EH (cell line): Measurements from ENCODE around the gene TRIM74.
"Not testable (repeated sequence)": the region's sequence is repeated elsewhere in the genome, so short reads cannot be mapped to it uniquely, and the experiment has no call there.

Experiments
- DNase-seq: peaks from one replicate; pipeline ENCODE4 v3.0.0-alpha.2; 2015; ENCODE audit warnings: low read depth

Gene TRIM74

GRCh38 chr7:72954563-72955198 is 14.6 kb downstream of the TRIM74 start:
- DNase-seq = not testable (repeated sequence)

DNA sequence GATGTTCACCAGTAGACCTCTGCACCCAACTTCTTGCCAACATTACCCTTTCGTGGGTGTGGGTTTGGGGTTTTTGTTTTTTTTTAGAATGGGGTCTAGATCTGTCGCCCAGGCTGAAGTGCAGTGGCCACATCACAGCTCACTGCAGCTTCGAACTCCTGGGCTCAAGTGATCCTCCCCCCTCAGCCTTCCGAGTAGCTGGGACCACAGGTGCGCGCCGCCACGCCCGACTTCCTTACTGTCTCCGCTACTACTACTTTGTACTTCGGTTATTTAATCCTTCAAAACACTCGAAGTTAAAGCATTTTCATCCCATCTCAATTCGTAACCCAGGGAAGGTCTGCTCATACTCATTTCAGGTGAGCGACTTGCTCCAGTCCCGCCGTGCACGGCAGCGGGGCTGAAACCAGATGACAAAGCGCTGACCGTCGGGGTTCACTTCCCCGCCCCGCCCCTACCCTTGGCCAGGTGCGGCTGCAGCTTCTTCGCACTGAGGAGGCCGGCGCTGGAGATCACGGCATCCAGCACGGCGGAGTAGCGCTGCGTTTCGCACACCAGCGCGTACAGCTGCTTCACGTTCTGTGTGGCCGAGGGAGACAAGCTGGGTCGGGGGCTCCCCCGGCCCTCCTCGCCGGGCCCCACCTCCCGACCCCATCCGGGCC is 15.2 kb downstream of the TRIM74 start:
- not testable (repeated sequence) for DNase-seq

- not testable (repeated sequence) for DNase-seq
Measured at GRCh38 chr7:72950432-72950831, 18.8 kb downstream of the TRIM74 start.

GRCh38 chr7:72949686-72950085 is 19.6 kb downstream of the TRIM74 start:
- DNase-seq = peak; percentile 11

DNA sequence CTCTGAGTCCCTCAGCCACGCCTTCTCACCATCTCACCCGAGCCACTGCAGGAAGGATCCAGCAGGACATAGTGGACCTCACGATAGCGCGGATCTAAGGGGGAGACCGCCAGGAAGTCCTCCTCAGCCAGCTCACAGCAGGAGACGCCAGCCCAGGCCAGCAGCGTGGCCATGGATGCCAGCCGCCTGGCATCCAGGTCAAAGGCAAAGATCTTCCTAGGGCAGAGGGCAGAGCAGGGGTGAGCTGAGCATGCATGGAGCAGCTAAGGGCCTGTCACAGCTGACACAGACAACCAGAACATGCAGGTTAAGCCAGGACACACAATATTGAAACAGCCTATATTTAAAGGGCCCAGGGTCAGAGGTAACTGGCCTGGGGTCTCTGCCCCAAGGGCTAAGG is 20.0 kb downstream of the TRIM74 start:
- DNase-seq = not testable (repeated sequence)

DNA sequence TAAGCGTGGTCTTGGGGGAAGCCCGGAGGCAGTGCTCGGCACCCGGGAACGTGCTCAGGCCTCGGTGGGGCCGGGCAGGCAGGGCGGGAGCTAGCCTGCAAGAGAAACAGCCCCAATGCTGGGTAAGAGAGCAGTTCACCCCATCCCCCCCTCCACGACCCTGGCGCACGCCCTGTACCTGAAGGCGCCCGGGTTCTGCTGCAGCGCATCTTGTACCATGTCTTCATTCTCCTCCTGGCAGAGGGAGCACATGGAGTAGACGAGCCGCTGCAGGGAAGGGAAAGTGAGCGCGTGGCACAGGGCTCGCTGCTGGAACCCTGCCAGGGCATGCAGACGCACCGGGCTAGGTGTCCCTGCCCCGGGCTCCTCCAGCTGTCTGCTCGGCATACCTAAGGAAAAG is 20.6 kb downstream of the TRIM74 start:
- not testable (repeated sequence) for DNase-seq

DNA sequence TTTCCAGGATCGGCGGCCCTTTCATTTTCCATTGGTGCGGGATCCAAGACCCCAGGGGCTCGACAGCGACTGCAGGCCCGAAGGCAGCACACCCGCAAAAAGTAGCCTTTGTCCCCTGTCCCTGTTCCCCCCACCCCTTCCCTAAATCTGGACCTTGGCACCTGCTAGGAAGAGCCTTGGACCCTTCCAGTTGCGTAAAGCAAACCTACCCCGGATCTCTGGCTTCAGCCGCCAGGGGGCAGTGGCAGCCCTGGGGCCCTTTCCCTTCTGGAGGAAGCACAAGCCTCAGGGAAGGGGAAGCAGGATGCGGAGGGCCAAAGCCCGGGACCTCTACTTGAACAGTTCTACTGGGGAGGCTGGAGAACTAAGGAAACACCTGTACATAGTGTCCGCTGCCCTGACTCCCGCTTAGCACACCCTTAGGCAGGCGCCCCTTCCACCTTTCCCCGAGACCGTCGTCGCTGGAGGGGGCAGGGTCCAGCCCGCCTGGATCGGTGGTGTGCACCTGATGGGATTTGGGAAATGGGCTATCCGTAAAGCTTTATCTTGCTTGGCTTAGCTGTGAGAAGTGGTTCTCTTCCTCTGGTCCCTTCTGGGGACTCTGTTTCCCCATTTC is 23.0 kb downstream of the TRIM74 start:
- not testable (repeated sequence) for DNase-seq

DNA sequence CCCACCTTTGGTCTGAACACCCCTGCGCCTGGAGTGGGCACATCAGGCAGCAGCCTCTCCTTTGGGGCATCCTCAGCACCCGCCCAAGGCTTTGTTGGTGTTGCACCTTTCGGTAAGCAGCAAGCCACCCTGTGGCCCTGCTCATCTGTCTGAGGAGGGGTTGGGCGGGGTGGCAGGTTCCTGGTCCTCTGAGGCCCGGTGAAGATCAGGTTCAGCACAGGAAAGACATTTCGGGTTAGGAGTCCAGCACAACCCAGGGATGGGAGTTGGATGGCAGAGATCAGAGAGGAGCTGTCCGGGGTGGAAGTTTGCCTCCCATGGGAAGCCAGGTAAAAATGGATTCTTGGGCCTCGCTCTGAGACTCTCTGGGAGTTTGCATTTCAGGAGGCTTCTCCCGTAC is 23.7 kb downstream of the TRIM74 start:
- not testable (repeated sequence) for DNase-seq

DNA sequence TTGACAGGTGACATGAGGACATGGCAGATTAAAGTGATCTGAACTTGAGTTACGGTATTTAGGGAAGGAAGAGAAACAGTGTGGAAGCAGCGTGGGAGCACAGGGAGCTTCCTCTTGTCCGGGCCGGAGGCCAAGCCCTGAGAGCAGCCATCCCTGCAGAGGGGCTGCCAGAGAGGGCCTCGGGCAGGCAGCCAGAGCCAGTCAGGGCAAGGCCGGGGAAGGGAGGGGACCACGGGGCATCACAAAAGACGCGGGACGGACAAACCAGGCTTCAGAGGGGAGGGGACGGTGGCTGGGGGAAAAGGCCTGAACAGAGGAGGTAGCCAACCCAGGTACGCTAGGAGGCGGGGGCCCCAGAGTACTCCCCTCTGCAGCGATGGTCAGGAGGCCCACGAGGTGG is 24.3 kb downstream of the TRIM74 start:
- not testable (repeated sequence) for DNase-seq

DNA sequence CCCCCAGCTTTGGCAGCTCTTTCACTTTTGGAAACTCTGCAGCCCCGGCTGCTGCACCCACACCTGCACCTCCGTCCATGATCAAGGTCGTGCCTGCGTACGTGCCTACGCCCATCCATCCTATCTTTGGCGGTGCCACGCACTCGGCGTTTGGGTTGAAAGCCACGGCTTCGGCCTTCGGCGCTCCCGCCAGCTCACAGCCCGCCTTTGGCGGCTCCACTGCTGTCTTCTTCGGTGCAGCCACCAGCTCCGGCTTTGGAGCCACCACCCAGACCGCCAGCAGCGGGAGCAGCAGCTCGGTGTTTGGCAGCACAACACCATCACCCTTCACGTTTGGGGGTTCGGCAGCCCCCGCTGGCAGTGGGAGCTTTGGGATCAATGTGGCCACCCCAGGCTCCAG is 26.3 kb downstream of the TRIM74 start:
- not testable (repeated sequence) for DNase-seq

GRCh38 chr7:72942022-72942705 is 27.1 kb downstream of the TRIM74 start:
- not testable (repeated sequence) for DNase-seq

DNA sequence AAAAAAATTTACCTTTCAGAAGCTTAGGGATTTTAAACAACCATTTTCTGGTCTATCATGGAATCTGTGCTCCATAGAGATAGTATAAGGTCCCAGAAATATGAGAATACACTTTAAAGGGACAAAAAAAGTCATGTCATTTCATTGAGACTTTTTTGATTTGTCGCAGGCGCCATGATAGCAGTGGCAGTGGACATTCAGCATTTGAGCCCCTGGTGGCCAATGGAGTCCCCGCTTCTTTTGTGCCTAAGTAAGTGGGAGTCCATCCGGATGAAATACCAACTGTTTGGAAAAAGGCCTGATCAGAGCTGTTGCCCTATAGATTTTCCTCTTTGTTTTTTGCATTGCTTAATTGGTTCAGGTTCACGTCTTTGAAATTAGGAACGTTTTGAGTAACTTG is 41.0 kb downstream of the TRIM74 start:
- not testable (repeated sequence) for DNase-seq

- not testable (repeated sequence) for DNase-seq
Measured at GRCh38 chr7:72927791-72928190, 41.5 kb downstream of the TRIM74 start.

DNA sequence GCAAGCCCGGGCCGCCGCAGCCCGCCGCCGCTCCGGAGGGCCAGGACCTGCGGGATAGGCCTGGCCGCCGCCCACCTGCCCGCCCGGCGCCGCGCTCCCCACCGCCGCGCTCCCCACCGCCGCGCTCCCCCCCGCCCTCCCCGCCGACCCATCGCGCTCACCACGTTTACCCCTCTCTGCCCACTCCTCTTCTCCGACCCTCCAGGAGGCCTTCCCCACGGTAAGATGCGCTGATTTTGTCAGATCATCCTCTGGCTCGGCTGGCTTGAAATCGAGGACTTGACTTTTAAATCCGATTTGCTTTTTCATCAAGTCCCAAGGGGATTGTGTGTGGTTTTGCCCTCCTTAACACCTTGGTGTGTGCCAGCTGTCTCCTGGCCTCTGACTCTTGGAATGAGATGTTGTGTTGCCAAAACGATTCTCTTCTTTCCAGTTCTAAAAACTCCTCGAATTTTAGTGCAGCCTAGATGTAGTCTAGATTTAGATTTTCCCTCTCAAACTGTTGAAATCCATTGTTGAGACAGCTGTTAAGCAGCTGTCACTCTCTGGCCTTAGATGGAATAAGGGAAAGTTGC is 43.6 kb downstream of the TRIM74 start:
- no peak for DNase-seq

DNA sequence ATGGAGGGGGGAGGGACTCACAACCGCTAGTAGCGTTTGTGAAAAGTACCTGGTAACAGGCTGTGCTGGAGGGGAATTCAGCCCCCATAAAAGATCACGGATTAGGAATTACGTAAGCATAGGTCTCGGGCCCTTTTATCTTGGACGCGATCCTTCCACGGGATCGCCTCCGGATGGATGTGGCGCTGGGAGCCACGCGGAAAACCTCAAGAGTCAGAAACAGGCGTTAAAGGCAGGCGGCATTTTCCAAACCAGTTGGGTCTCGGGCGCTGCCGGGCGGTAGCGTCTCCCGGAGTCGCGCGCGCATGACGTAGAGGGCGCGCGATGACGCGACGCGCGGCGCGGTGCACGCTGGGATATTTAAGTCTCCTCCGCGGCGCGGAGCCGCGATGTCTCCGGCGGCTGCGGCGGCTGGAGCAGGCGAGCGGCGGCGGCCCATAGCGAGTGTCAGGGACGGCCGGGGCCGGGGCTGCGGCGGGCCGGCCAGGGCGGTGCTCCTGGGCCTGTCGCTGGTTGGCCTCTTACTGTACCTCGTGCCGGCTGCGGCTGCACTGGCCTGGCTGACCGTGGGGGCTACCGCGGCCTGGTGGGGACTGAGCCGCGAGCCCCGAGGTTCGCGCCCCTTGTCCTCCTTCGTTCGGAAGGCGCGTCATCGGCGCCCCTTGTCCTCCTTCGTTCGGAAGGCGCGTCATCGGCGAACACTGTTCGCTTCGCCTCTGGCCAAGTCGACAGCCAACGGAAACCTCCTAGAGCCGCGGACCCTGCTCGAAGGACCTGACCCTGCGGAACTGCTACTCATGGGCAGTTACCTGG is 44.3 kb downstream of the TRIM74 start, which contains the start of gene POM121:
TSS of gene POM121 (plus strand) at position 363 of the 813 bp plus-strand sequence. CDS start at position 390, 27 bp downstream.
- peak; percentile 83 for DNase-seq

DNA sequence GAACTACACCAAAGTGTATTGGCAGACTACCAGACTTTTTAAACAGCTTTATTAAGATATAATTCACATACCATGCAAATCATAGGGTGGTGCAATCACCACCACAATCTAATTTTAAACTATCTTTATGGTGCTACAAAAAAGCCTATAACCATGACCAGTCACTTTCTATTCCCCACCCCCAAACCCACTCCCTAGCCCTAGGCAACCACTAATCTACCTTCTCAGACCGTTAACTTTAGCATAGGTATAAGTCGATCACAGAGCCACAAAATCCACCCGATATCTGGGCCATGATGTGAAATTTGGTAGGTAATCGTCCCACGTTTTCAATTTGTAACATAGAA is 44.9 kb downstream of the TRIM74 start:
- DNase-seq = peak; percentile 29

GRCh38 chr7:72919256-72919775 is 50.0 kb downstream of the TRIM74 start:
- peak; percentile 25 for DNase-seq

- peak; percentile 65 for DNase-seq
Measured at GRCh38 chr7:72914756-72915525, 54.3 kb downstream of the TRIM74 start.

DNA sequence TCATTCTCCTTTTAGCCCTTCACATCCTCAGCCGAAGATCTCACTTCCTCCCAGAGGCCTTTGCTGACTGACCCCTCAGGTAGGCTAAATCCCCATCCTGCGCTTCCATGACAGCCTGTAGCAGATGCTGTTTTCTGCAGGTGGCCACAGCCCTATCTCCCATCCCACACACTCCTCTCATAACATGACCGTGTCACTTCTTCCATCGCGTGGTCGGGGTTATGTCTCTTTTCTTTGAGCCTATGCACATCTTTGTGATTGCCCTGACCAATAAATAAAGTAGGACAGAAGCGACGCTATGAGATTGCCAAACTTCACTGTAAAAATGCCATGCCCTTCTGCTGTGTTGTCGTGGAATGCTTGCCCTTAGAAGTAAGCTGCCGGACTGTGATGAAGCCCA is 55.5 kb downstream of the TRIM74 start:
- DNase-seq = not testable (repeated sequence)

GRCh38 chr7:72911395-72911794 is 57.9 kb downstream of the TRIM74 start:
- not testable (repeated sequence) for DNase-seq
